Caco-2 (cell line): Measurements from ENCODE around the gene OR51I2. TPM values are rescaled to one million over a fixed set of nuclear protein-coding genes. Genes with fewer than 3 reads are reported as not detected.

Experiments used
- BruUV-seq: library from RNA; stranded (reverse); fragments of 400-500 nt; replicated peaks from 2 replicates; lab custom pipeline; 2021; lab: Mats Ljungman, UMichigan
- CTCF ChIA-PET: fragments of 300-600 bp; sonication (Branson Sonifier 250); formaldehyde crosslinking; loops from one replicate; lab custom pipeline; 2022; ENCODE audit warnings: antibody characterized with exemption; lab: Charles Lee
- POLR2A ChIA-PET: fragments of 300-600 bp; sonication (Branson Sonifier 250); formaldehyde crosslinking; loops from one replicate; lab custom pipeline; 2022; ENCODE audit warnings: antibody characterized with exemption; lab: Charles Lee
- DNase-seq, 2 experiments: peaks; one replicate each; pipeline versions ENCODE4 v3.0.0 to v3.0.0-alpha.2; 2020 to 2022
- H3K27me3 ChIP-seq: replicated peaks from 2 replicates; pipeline ENCODE4 v1.6.0; 2011; ENCODE audit warnings: low read length; ENCODE audit not compliant: control insufficient read depth, insufficient read depth
- H3K36me3 ChIP-seq: 2 replicates; pipeline ENCODE4 v1.5.1; 2011; ENCODE audit warnings: low read length; ENCODE audit not compliant: control insufficient read depth, insufficient read depth
- H3K4me1 ChIP-seq: fragments of 250-450 bp; sonication (Bioruptor Pico); 2 replicates; pipeline ENCODE4 v1.5.1; 2020; ENCODE audit warnings: mild to moderate bottlenecking
- H3K4me3 ChIP-seq: 2 replicates; pipeline ENCODE4 v1.5.1; 2011; ENCODE audit warnings: low read depth, mild to moderate bottlenecking, control low read depth, low read length
- H3K9me3 ChIP-seq: fragments of 250-450 bp; sonication (Bioruptor Pico); 2 replicates; pipeline ENCODE4 v1.5.1; 2020; ENCODE audit warnings: mild to moderate bottlenecking, moderate library complexity
- H3K27ac Mint-ChIP-seq: one replicate; pipeline ENCODE4 v1.8.0; 2022; ENCODE audit warnings: mixed read lengths; ENCODE audit not compliant: unreplicated experiment
- H3K27me3 Mint-ChIP-seq: one replicate; pipeline ENCODE4 v1.8.0; 2022; ENCODE audit warnings: mixed read lengths; ENCODE audit not compliant: insufficient read depth, unreplicated experiment
- H3K36me3 Mint-ChIP-seq: one replicate; pipeline ENCODE4 v1.8.0; 2022; ENCODE audit warnings: mild to moderate bottlenecking, mixed read lengths; ENCODE audit not compliant: insufficient read depth, unreplicated experiment
- H3K4me1 Mint-ChIP-seq: one replicate; pipeline ENCODE4 v1.8.0; 2022; ENCODE audit warnings: low read depth, mixed read lengths; ENCODE audit not compliant: unreplicated experiment
- H3K4me3 Mint-ChIP-seq: one replicate; pipeline ENCODE4 v1.8.0; 2022; ENCODE audit warnings: mild to moderate bottlenecking, moderate library complexity, mixed read lengths; ENCODE audit not compliant: unreplicated experiment
- H3K9me3 Mint-ChIP-seq: one replicate; pipeline ENCODE4 v1.8.0; 2022; ENCODE audit warnings: mixed read lengths; ENCODE audit not compliant: unreplicated experiment
- intact Hi-C: fragments of 100-400 bp; cut with micrococcal nuclease; formaldehyde crosslinking; loops from one replicate; pipeline ENCODE4 v1.10.0; 2022; ENCODE audit not compliant: unreplicated experiment
- total RNA-seq: library from RNA; stranded (reverse); gene quantifications from 2 replicates; pipeline ENCODE4 v1.2.3, GENCODE V29; 2022
- TF ChIP-seq, protein P1 (sequence below), 2 experiments: fragments of 200-600 bp in 1 of 2; IDR thresholded peaks; 1 replicate in 1 of 2; 2 replicates in 1 of 2; pipeline versions ENCODE4 v1.5.1 to v1.8.0; 2011 to 2022; ENCODE audit warnings: antibody characterized with exemption in 1 of 2, control low read depth in 1 of 2, inconsistent platforms in 1 of 2, low read depth in 1 of 2, low read length in 1 of 2, mild to moderate bottlenecking in 1 of 2, moderate library complexity in 1 of 2; ENCODE audit not compliant: insufficient read depth in 1 of 2, severe bottlenecking in 1 of 2, unreplicated experiment in 1 of 2

OR51I2 gene
- total RNA-seq, 1 experiment from 2014 or later, result not detected

GRCh38 chr11:5421811-5422210 is 27.3 kb upstream of the OR51I2 start, which contains the start of gene OR51Q1:
Gene OR51Q1 (plus strand): TSS chr11:5422111. CDS start chr11:5422201, 90 bp downstream.
- Mint-ChIP-seq H3K4me3 (no peak within 1 kb of the TSS), H3K27me3 (peaks cover 7% of the 10 kb centered on the region), H3K9me3 (no peaks in the 10 kb centered on the region), H3K4me1 (peaks cover 1% of the 10 kb centered on the region), H3K36me3 (no peaks in the 10 kb centered on the region), H3K27ac (no peak within 1 kb of the TSS)
- intact Hi-C loops, result no loop called here
- TF ChIP-seq, protein P1, sequence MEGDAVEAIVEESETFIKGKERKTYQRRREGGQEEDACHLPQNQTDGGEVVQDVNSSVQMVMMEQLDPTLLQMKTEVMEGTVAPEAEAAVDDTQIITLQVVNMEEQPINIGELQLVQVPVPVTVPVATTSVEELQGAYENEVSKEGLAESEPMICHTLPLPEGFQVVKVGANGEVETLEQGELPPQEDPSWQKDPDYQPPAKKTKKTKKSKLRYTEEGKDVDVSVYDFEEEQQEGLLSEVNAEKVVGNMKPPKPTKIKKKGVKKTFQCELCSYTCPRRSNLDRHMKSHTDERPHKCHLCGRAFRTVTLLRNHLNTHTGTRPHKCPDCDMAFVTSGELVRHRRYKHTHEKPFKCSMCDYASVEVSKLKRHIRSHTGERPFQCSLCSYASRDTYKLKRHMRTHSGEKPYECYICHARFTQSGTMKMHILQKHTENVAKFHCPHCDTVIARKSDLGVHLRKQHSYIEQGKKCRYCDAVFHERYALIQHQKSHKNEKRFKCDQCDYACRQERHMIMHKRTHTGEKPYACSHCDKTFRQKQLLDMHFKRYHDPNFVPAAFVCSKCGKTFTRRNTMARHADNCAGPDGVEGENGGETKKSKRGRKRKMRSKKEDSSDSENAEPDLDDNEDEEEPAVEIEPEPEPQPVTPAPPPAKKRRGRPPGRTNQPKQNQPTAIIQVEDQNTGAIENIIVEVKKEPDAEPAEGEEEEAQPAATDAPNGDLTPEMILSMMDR (IDR thresholded peaks at IDR 0.05; ENCODE audit: insufficient read depth in 1 of 2, low read depth in 1 of 2, low read length in 1 of 2, severe bottlenecking in 1 of 2, unreplicated experiment in 1 of 2), result no peak
- H3K9me3 ChIP-seq, result no peaks in the 10 kb centered on the region
- POLR2A ChIA-PET, result no interaction called here
- H3K36me3 ChIP-seq, result no peaks in the 10 kb centered on the region
- H3K27me3 ChIP-seq, result no peaks in the 10 kb centered on the region
- H3K4me1 ChIP-seq, result peaks cover 5% of the 10 kb centered on the region; the same call in 1 of the 2 replicates
- no peak within 1 kb of the TSS for H3K4me3 ChIP-seq
- CTCF ChIA-PET, result no interaction called here
- DNase-seq, result no peak
- no TSS peak for BruUV-seq

- H3K27me3 ChIP-seq, result no peaks in the 10 kb centered on the region
- intact Hi-C loops, result no loop called here
- no peak for DNase-seq
- Mint-ChIP-seq H3K4me3 (no peak overlapping the region), H3K9me3 (no peaks in the 10 kb centered on the region), H3K4me1 (peaks cover 7% of the 10 kb centered on the region), H3K27me3 (peaks cover 7% of the 10 kb centered on the region), H3K27ac (no peak overlapping the region), H3K36me3 (no peaks in the 10 kb centered on the region)
- H3K4me3 ChIP-seq, result no peak overlapping the region
- peaks cover 5% of the 10 kb centered on the region; the same call in 1 of the 2 replicates for H3K4me1 ChIP-seq
- POLR2A ChIA-PET, result no interaction called here
- TF ChIP-seq, protein P1 (IDR thresholded peaks at IDR 0.05; ENCODE audit: insufficient read depth in 1 of 2, low read depth in 1 of 2, low read length in 1 of 2, severe bottlenecking in 1 of 2, unreplicated experiment in 1 of 2), result no peak
- no TSS peak for BruUV-seq
- no peaks in the 10 kb centered on the region for H3K36me3 ChIP-seq
- CTCF ChIA-PET, result no interaction called here
- H3K9me3 ChIP-seq, result no peaks in the 10 kb centered on the region
Measured at GRCh38 chr11:5423131-5423530, 26.0 kb upstream of the OR51I2 start.

DNA sequence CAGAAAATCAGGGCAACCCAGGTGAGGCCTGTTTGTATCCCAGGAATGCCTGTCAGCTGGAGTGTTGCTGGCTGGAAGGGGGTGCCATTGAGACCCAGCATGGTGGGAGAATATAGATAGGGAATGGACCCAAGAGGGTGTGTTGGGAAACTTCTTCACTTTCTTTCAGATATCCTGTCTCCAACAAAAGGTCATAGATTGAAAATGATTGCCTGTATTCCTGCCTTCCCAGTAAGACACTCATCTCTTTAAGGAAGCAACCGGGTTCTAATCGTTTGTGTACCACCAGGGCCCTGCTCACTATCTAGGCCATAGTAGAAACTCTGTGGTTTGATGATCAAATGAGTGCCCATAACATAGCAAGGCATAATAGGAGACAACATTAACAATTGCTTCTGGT is 7.7 kb upstream of the OR51I2 start, which contains the start of gene OR51I1:
Gene OR51I1, minus strand, starts transcription at position 101 of the 400 bp plus-strand sequence. Its CDS starts 0 bp downstream, at position 101.
- no peaks in the 10 kb centered on the region for H3K27me3 ChIP-seq
- Mint-ChIP-seq H3K36me3 (no peaks in the 10 kb centered on the region), H3K4me1 (no peaks in the 10 kb centered on the region), H3K4me3 (no peak within 1 kb of the TSS), H3K9me3 (no peaks in the 10 kb centered on the region), H3K27me3 (peaks cover 20% of the 10 kb centered on the region), H3K27ac (no peak within 1 kb of the TSS)
- intact Hi-C loops, result no loop called here
- H3K4me1 ChIP-seq, result no peaks in the 10 kb centered on the region
- no peaks in the 10 kb centered on the region for H3K36me3 ChIP-seq
- no peaks in the 10 kb centered on the region for H3K9me3 ChIP-seq
- CTCF ChIA-PET, result no interaction called here
- no peak within 1 kb of the TSS for H3K4me3 ChIP-seq
- no peak for DNase-seq
- TF ChIP-seq, protein P1 (IDR thresholded peaks at IDR 0.05; ENCODE audit: insufficient read depth in 1 of 2, low read depth in 1 of 2, low read length in 1 of 2, severe bottlenecking in 1 of 2, unreplicated experiment in 1 of 2), result no peak
- POLR2A ChIA-PET, result no interaction called here
- no TSS peak for BruUV-seq
